ENCODE measurements around the gene GDPD1.

GDPD1 gene

DNA sequence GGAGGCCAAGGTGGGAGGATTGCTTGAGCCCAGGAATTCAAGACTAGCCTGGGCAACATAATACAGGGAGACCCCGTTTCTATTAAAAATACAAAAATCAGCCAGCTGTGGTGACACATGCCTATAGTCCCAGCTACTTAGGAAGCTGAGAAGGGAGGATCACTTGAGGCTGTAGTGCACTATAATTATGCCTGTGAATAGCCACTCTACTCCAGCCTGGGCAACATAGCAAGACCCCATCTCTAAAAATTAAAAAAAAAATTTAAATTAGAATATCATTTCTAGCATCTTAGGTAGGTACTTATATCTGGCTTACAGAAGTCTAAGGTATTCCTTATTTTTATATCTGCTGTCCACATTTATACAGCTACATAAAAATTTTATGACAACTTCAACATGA is 18.0 kb upstream of the GDPD1 start:
- Histone ChIP-seq H3K79me2 (ENCODE audit: low read length) (no peaks in the 10 kb centered on the region), H3K27ac (ENCODE audit: low read length) (no peak overlapping the region), H3K36me3 (replicated peaks; ENCODE audit: insufficient read depth, low read length) (peaks cover 6% of the 10 kb centered on the region; the same call in 1 of the 2 replicates), H3K9me3 (replicated peaks; ENCODE audit: insufficient read depth, low read length) (no peaks in the 10 kb centered on the region), H3F3A (ENCODE audit: insufficient read depth, low read length) (no peaks in the 10 kb centered on the region), H3K4me3 (ENCODE audit: low read length) (no peak overlapping the region), H3K4me1 (ENCODE audit: low read length) (no peaks in the 10 kb centered on the region), H3K4me2 (ENCODE audit: low read depth, low read length) (no peak overlapping the region), H2AFZ (ENCODE audit: low read length) (no peak overlapping the region), H3K9ac (ENCODE audit: low read length) (no peak overlapping the region), H3K27me3 (replicated peaks; ENCODE audit: insufficient read depth, low read length) (no peaks in the 10 kb centered on the region), H3K9me2 (replicated peaks; ENCODE audit: insufficient read depth, low read length) (no peaks in the 10 kb centered on the region), H4K20me1 (ENCODE audit: insufficient read depth, low read length) (no peaks in the 10 kb centered on the region)
- TF ChIP-seq EZH2 (optimal IDR thresholded peaks at IDR 0.05; ENCODE audit: low read depth, low read length) (no peak), EZH2phosphoT487 (IDR thresholded peaks at IDR 0.05; ENCODE audit: low read length) (no peak), CTCF (IDR thresholded peaks at IDR 0.05; ENCODE audit: low read length) (no peak)
- DNase-seq, result no peak

DNA sequence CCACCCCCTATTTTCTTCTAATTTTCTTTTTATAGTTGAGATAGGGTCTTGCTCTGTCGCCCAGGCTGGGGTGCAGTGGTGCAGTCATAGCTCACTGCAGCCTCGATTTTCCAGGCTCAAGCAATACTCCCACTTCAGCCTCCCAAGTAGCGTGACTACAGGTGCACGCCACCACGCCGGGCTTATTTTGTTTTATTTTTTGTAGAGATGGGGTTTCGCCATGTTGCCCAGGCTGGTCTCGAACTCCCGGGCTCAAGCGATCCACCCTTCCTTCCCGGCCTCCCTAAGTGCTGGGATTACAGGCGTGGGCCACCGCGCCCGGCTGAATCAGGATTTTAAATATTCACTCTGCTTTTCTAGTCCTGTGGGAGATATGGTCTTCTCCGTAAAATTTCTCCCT is 941 bp upstream of the GDPD1 start:
- Histone ChIP-seq H3K9ac (ENCODE audit: low read length) (no peak overlapping the region), H3K27ac (ENCODE audit: low read length) (no peak overlapping the region), H3K9me2 (replicated peaks; ENCODE audit: insufficient read depth, low read length) (no peaks in the 10 kb centered on the region), H3K36me3 (replicated peaks; ENCODE audit: insufficient read depth, low read length) (no peaks in the 10 kb centered on the region), H2AFZ (ENCODE audit: low read length) (peak overlapping the region; percentile 88), H3F3A (ENCODE audit: insufficient read depth, low read length) (peaks cover 8% of the 10 kb centered on the region; the same call in 1 of the 2 replicates), H3K9me3 (replicated peaks; ENCODE audit: insufficient read depth, low read length) (no peaks in the 10 kb centered on the region), H3K4me2 (ENCODE audit: low read depth, low read length) (peak overlapping the region; percentile 80; the same call in 1 of the 2 replicates), H4K20me1 (ENCODE audit: insufficient read depth, low read length) (no peaks in the 10 kb centered on the region), H3K4me3 (ENCODE audit: low read length) (peak overlapping the region; percentile 88; the same call in 1 of the 2 replicates), H3K4me1 (ENCODE audit: low read length) (peaks cover 5% of the 10 kb centered on the region; the same call in 1 of the 2 replicates), H3K79me2 (ENCODE audit: low read length) (no peaks in the 10 kb centered on the region), H3K27me3 (replicated peaks; ENCODE audit: insufficient read depth, low read length) (no peaks in the 10 kb centered on the region)
- DNase-seq, result no peak
- no peak for TF ChIP-seq CTCF (IDR thresholded peaks at IDR 0.05; ENCODE audit: low read length)
- TF ChIP-seq EZH2 (optimal IDR thresholded peaks at IDR 0.05; ENCODE audit: low read depth, low read length), result no peak
- TF ChIP-seq EZH2phosphoT487 (IDR thresholded peaks at IDR 0.05; ENCODE audit: low read length), result no peak

DNA sequence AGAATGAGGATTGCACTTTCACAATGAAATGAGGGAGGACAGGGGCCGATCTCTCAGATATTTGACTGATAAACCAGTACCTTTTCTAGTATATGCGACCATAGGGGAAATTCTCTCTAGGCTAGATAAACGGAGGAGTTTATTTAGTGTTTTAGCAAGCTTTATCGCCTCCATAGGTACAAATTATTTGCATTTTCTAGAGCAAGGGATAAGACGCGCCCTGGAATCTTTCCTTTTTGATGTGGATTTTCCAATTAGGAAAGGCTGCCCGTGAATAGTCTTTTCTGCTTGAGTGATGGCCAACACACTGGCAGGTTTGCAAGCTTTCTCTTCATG is 351 bp upstream of the GDPD1 start:
- Histone ChIP-seq H3K79me2 (ENCODE audit: low read length) (no peaks in the 10 kb centered on the region), H3K4me3 (ENCODE audit: low read length) (peak overlapping the region; percentile 88), H3K27me3 (replicated peaks; ENCODE audit: insufficient read depth, low read length) (no peaks in the 10 kb centered on the region), H3K9me2 (replicated peaks; ENCODE audit: insufficient read depth, low read length) (no peaks in the 10 kb centered on the region), H3K9me3 (replicated peaks; ENCODE audit: insufficient read depth, low read length) (no peaks in the 10 kb centered on the region), H3K9ac (ENCODE audit: low read length) (peak overlapping the region; percentile 39; the same call in 1 of the 2 replicates), H4K20me1 (ENCODE audit: insufficient read depth, low read length) (no peaks in the 10 kb centered on the region), H3K4me2 (ENCODE audit: low read depth, low read length) (peak overlapping the region; percentile 80), H3K27ac (ENCODE audit: low read length) (no peak overlapping the region), H3K36me3 (replicated peaks; ENCODE audit: insufficient read depth, low read length) (no peaks in the 10 kb centered on the region), H3K4me1 (ENCODE audit: low read length) (peaks cover 5% of the 10 kb centered on the region; the same call in 1 of the 2 replicates), H3F3A (ENCODE audit: insufficient read depth, low read length) (peaks cover 8% of the 10 kb centered on the region; the same call in 1 of the 2 replicates), H2AFZ (ENCODE audit: low read length) (peak overlapping the region; percentile 88)
- TF ChIP-seq EZH2phosphoT487 (IDR thresholded peaks at IDR 0.05; ENCODE audit: low read length) (no peak), CTCF (IDR thresholded peaks at IDR 0.05; ENCODE audit: low read length) (no peak), EZH2 (optimal IDR thresholded peaks at IDR 0.05; ENCODE audit: low read depth, low read length) (no peak)
- DNase-seq, result no peak

All from MM.1S (cell line).